ENCODE results near the gene SYNE3.

Gene SYNE3

GRCh38 chr14:95471476-95471875, 45.0 kb downstream of the SYNE3 start:
- no peak for DNase-seq

GRCh38 chr14:95471016-95471415, 45.4 kb downstream of the SYNE3 start:
- no peak for DNase-seq

DNA sequence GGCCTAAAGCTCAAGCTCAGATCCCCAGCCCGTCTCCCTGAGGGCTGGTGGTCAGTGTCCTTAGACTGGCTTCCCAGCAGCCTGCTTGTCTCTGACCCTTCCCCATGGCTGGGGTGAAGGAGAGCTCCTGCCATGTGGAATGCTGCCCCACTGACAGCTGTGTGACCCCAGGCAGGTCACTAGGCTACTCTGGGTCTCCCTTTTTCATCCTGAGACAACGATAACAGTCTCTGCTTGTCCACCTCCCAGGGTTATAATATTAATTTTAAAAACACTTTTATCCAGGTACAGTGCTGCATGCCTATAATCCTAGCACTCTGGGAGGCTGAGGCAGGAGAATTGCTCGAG, 47.3 kb downstream of the SYNE3 start:
- DNase-seq = no peak

DNA sequence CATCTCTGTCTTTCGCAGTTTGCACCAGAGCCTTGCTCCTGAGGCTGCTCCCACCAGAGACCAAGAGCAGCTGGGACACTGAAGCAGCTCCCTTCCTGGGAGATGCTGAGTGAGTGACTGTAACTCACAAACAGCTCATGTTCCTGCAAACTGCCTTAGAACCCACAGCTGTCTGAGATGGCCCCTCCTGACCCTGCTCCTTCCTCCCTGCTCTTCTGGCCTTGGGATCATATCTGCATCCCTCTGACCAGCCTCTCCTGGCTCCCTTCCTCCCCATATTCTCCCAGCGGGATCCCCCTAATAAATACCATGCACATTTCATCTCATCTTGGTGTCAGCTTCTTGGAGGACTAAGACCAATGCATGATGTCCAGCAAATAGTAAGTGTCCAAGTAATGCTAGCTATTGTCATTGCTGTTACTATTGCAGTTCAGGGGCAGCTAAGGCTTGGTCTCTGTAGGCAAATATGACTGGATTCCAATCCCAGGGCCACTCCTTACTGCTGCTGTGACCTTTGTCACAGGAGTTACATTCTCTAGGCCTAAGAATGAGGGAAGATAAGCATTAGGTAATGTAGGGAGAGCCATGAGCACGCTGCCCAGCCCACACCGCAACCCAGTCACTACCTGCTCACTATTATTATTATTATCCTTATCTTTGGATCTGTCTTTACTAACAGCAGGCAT, 47.9 kb downstream of the SYNE3 start:
- DNase-seq = no peak

DNA sequence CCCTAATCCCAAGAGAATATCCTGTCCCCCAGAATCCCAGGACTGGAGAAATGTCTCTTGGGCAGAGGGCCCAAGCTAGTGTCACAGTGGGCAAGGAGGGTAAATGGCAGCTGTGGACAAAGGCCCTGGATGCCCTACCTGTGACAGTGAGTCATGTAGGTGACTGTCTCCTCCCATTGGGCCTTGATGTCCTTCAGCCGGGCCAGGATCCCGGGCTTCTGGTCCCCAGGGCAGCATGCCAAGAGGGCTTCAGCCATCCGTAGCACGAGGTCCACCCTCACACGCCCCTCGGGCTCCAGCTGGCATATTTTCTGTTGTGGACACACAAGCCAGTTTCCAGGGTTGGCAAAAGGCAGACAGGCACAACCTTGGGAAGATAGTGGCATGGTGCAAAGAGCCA, 48.8 kb downstream of the SYNE3 start:
- DNase-seq = no peak

DNA sequence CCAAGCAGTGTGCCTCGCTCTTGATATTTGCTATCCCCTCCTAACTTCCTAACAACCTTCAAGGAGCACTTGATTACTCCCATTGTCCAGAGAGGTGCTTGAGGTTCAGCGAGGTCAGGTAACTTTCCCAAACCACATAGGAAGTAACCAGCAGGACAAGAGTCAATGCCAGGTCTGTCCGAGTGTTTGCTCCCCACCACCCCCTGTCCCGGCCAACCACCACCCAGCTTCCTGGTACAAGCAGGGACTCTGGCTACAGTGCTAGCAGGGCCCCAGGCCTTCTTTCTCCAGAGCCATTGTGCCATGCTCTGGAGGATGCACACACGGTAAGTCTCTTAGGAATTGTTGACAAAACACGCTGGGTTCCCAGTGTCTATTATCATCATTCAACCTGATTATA, 49.2 kb downstream of the SYNE3 start:
- no peak for DNase-seq
